ENCODE measurements around the gene SLC25A20.
A peak's percentile ranks its signal among the peaks of the same experiment; 100 is the strongest.

SLC25A20 gene

GRCh38 chr3:48931944-48932580 is 33.4 kb upstream of the SLC25A20 start:
- DNase-seq (ENCODE audit: low read depth, low spot score), result no peak
- H3K4me3 ChIP-seq, result no peak overlapping the region
- H3K27ac ChIP-seq, result peak overlapping the region; percentile 36; the same call in 1 of the 2 replicates
- H3K9ac ChIP-seq (ENCODE audit: insufficient read length), result no peak overlapping the region
- H3K36me3 ChIP-seq (ENCODE audit: insufficient read depth, low read length), result peaks cover 45% of the 10 kb centered on the region; the same call in 1 of the 2 replicates
- H3K9me3 ChIP-seq (ENCODE audit: low read depth, low read length), result no peaks in the 10 kb centered on the region
- TF ChIP-seq EZH2 (IDR thresholded peaks at IDR 0.05) (no peak), FOXP2 (optimal IDR thresholded peaks at IDR 0.05; ENCODE audit: control extremely low read depth, extremely low read length, insufficient read depth) (no peak), POLR2AphosphoS5 (IDR thresholded peaks at IDR 0.05; ENCODE audit: borderline replicate concordance, low read depth, low read length) (no peak)

- Histone ChIP-seq H3K27ac (no peak overlapping the region), H3K36me3 (ENCODE audit: insufficient read depth, low read length) (peaks cover 45% of the 10 kb centered on the region; the same call in 1 of the 2 replicates), H3K9me3 (ENCODE audit: low read depth, low read length) (no peaks in the 10 kb centered on the region), H3K4me3 (no peak overlapping the region), H3K9ac (ENCODE audit: insufficient read length) (no peak overlapping the region)
- no peak for DNase-seq (ENCODE audit: low read depth, low spot score)
- TF ChIP-seq FOXP2 (optimal IDR thresholded peaks at IDR 0.05; ENCODE audit: control extremely low read depth, extremely low read length, insufficient read depth) (no peak), POLR2AphosphoS5 (IDR thresholded peaks at IDR 0.05; ENCODE audit: borderline replicate concordance, low read depth, low read length) (no peak), EZH2 (IDR thresholded peaks at IDR 0.05) (no peak)
Observed at GRCh38 chr3:48930590-48930989, 31.9 kb upstream of the SLC25A20 start.

GRCh38 chr3:48929358-48930035 is 30.8 kb upstream of the SLC25A20 start:
- DNase-seq (ENCODE audit: low read depth, low spot score), result no peak
- H3K4me3 ChIP-seq, result no peak overlapping the region
- H3K9me3 ChIP-seq (ENCODE audit: low read depth, low read length), result no peaks in the 10 kb centered on the region
- no peak overlapping the region for H3K9ac ChIP-seq (ENCODE audit: insufficient read length)
- H3K27ac ChIP-seq, result no peak overlapping the region
- TF ChIP-seq POLR2AphosphoS5 (IDR thresholded peaks at IDR 0.05; ENCODE audit: borderline replicate concordance, low read depth, low read length), result no peak
- H3K36me3 ChIP-seq (ENCODE audit: insufficient read depth, low read length), result peaks cover 39% of the 10 kb centered on the region; the same call in 1 of the 2 replicates

- TF ChIP-seq POLR2AphosphoS5 (IDR thresholded peaks at IDR 0.05; ENCODE audit: borderline replicate concordance, low read depth, low read length), result no peak
- TF ChIP-seq EZH2 (IDR thresholded peaks at IDR 0.05), result no peak
- no peak overlapping the region for H3K9ac ChIP-seq (ENCODE audit: insufficient read length)
- DNase-seq (ENCODE audit: low read depth, low spot score), result no peak
- H3K27ac ChIP-seq, result no peak overlapping the region
- no peaks in the 10 kb centered on the region for H3K9me3 ChIP-seq (ENCODE audit: low read depth, low read length)
- H3K36me3 ChIP-seq (ENCODE audit: insufficient read depth, low read length), result peaks cover 33% of the 10 kb centered on the region; the same call in 1 of the 2 replicates
- H3K4me3 ChIP-seq, result no peak overlapping the region
Observed at GRCh38 chr3:48928679-48929078, 30.0 kb upstream of the SLC25A20 start.

GRCh38 chr3:48927928-48928327 is 29.2 kb upstream of the SLC25A20 start:
- no peaks in the 10 kb centered on the region for H3K9me3 ChIP-seq (ENCODE audit: low read depth, low read length)
- H3K27ac ChIP-seq, result no peak overlapping the region
- H3K4me3 ChIP-seq, result no peak overlapping the region
- H3K36me3 ChIP-seq (ENCODE audit: insufficient read depth, low read length), result peaks cover 28% of the 10 kb centered on the region; the same call in 1 of the 2 replicates
- H3K9ac ChIP-seq (ENCODE audit: insufficient read length), result no peak overlapping the region
- no peak for DNase-seq (ENCODE audit: low read depth, low spot score)
- no peak for TF ChIP-seq EZH2 (IDR thresholded peaks at IDR 0.05)
- no peak for TF ChIP-seq FOXP2 (optimal IDR thresholded peaks at IDR 0.05; ENCODE audit: control extremely low read depth, extremely low read length, insufficient read depth)
- no peak for TF ChIP-seq POLR2AphosphoS5 (IDR thresholded peaks at IDR 0.05; ENCODE audit: borderline replicate concordance, low read depth, low read length)

GRCh38 chr3:48926425-48927392 is 28.0 kb upstream of the SLC25A20 start:
- Histone ChIP-seq H3K9ac (ENCODE audit: insufficient read length) (no peak overlapping the region), H3K36me3 (ENCODE audit: insufficient read depth, low read length) (peaks cover 18% of the 10 kb centered on the region; the same call in 1 of the 2 replicates), H3K27ac (no peak overlapping the region), H3K9me3 (ENCODE audit: low read depth, low read length) (no peaks in the 10 kb centered on the region), H3K4me3 (no peak overlapping the region)
- TF ChIP-seq POLR2AphosphoS5 (IDR thresholded peaks at IDR 0.05; ENCODE audit: borderline replicate concordance, low read depth, low read length) (no peak), EZH2 (IDR thresholded peaks at IDR 0.05) (no peak), FOXP2 (optimal IDR thresholded peaks at IDR 0.05; ENCODE audit: control extremely low read depth, extremely low read length, insufficient read depth) (no peak)
- no peak for DNase-seq (ENCODE audit: low read depth, low spot score)

GRCh38 chr3:48919215-48920138 is 20.8 kb upstream of the SLC25A20 start:
- Histone ChIP-seq H3K36me3 (ENCODE audit: insufficient read depth, low read length) (no peaks in the 10 kb centered on the region), H3K4me3 (peak overlapping the region; percentile 88), H3K27ac (0 out of 2 replicates have a peak overlapping the region, but pooled peaks have one; percentile 31), H3K9ac (ENCODE audit: insufficient read length) (peak overlapping the region; percentile 85), H3K9me3 (ENCODE audit: low read depth, low read length) (no peaks in the 10 kb centered on the region)
- DNase-seq (ENCODE audit: low read depth, low spot score), result no peak
- TF ChIP-seq EZH2 (IDR thresholded peaks at IDR 0.05) (no peak), POLR2AphosphoS5 (IDR thresholded peaks at IDR 0.05; ENCODE audit: borderline replicate concordance, low read depth, low read length) (0 out of 2 replicates have a peak, but pooled peaks have one; percentile 28)

All from SK-N-MC (cell line).